ENCODE measurements around the gene IFT172.
A peak's percentile ranks its signal among the peaks of the same experiment; 100 is the strongest.
"Not testable (repeated sequence)": the region's sequence is repeated elsewhere in the genome, so short reads cannot be mapped to it uniquely, and the experiment has no call there.

The IFT172 gene

GRCh38 chr2:27489498-27490397, at the start of gene IFT172:
Gene IFT172, minus strand, starts transcription at chr2:27489743. Its CDS starts 90 bp downstream, at chr2:27489653.
- peak; percentile 92 for DNase-seq

- DNase-seq, result not testable (repeated sequence)
These were observed 49.4 kb upstream of the IFT172 start for GRCh38 chr2:27538839-27539450.

GRCh38 chr2:27537287-27537686, 47.7 kb upstream of the IFT172 start:
- no peak for DNase-seq

GRCh38 chr2:27531983-27532382, 42.4 kb upstream of the IFT172 start:
- no peak for DNase-seq

GRCh38 chr2:27527182-27527581, 37.6 kb upstream of the IFT172 start:
- no peak for DNase-seq

- DNase-seq, result no peak
These were observed 32.9 kb upstream of the IFT172 start for GRCh38 chr2:27522400-27522945.

GRCh38 chr2:27520316-27520715, 30.8 kb upstream of the IFT172 start:
- no peak for DNase-seq

- DNase-seq, result no peak
These were observed 29.2 kb upstream of the IFT172 start for GRCh38 chr2:27518782-27519113.

GRCh38 chr2:27518113-27518781, 28.7 kb upstream of the IFT172 start:
- no peak for DNase-seq

GRCh38 chr2:27509326-27509725, 19.8 kb upstream of the IFT172 start:
- peak; percentile 85 for DNase-seq

- no peak for DNase-seq
These were observed 17.8 kb upstream of the IFT172 start for GRCh38 chr2:27507293-27507692.

- DNase-seq, result no peak
These were observed 17.0 kb upstream of the IFT172 start for GRCh38 chr2:27506587-27506986.

GRCh38 chr2:27502142-27502541, 12.6 kb upstream of the IFT172 start:
- DNase-seq, result no peak

- peak; percentile 44 for DNase-seq
These were observed 11.5 kb upstream of the IFT172 start for GRCh38 chr2:27501042-27501441.

- DNase-seq, result no peak
These were observed 9.4 kb upstream of the IFT172 start for GRCh38 chr2:27498975-27499374.

GRCh38 chr2:27497288-27497627, 7.7 kb upstream of the IFT172 start:
- DNase-seq, result no peak

GRCh38 chr2:27496357-27497287, 7.1 kb upstream of the IFT172 start, which contains the start of gene GCKR:
Gene GCKR, plus strand, starts transcription at chr2:27496839. Its CDS starts 66 bp downstream, at chr2:27496905.
- DNase-seq, result no peak

GRCh38 chr2:27495840-27496356, 6.4 kb upstream of the IFT172 start:
- no peak for DNase-seq

GRCh38 chr2:27494944-27495554, 5.5 kb upstream of the IFT172 start, which contains the start of gene FNDC4:
Gene FNDC4, minus strand, starts transcription at chr2:27495200. Its CDS starts 521 bp downstream, at chr2:27494679.
- DNase-seq, result no peak

GRCh38 chr2:27494284-27494943, 4.9 kb upstream of the IFT172 start:
- DNase-seq, result no peak

GRCh38 chr2:27493948-27494283, 4.4 kb upstream of the IFT172 start:
- DNase-seq, result no peak

All from NCI-H2029 treated with DMSO at 0.1 percent for 48 hours (cell line).